Endothelial cell of umbilical vein (primary cell): Measurements from ENCODE around the gene C13orf46. TPM values are rescaled to one million over a fixed set of nuclear protein-coding genes. Genes with fewer than 3 reads are reported as not detected.

ENCODE experiments used
- Bru-seq: library from RNA; stranded (reverse); fragments of 400-500 nt; gene quantifications from one replicate; lab custom pipeline; 2021; lab: Mats Ljungman, UMichigan
- BruChase-seq, 2 experiments: library from RNA; stranded (reverse); fragments of 400-500 nt; gene quantifications; one replicate each; lab custom pipeline; 2021; lab: Mats Ljungman, UMichigan
- BruUV-seq: library from RNA; stranded (reverse); fragments of 400-500 nt; replicated peaks from 2 replicates; lab custom pipeline; 2021; lab: Mats Ljungman, UMichigan
- CTCF ChIA-PET: fragments of 300-600, 350-600 bp; sonication (Branson Sonifier 250); formaldehyde crosslinking; loops from one replicate; lab custom pipeline; 2021; ENCODE audit warnings: antibody characterized with exemption, inconsistent platforms; lab: Charles Lee
- POLR2A ChIA-PET: fragments of 300-600, 350-600 bp; sonication (Branson Sonifier 250); formaldehyde crosslinking; loops from one replicate; lab custom pipeline; 2021; ENCODE audit warnings: antibody characterized with exemption, inconsistent platforms; lab: Charles Lee
- DNase-seq: peaks from one replicate; pipeline ENCODE4 v3.0.0-alpha.2; 2011; ENCODE audit warnings: low read depth, low spot score
- FAIRE-seq: peaks from 2 replicates; lab custom pipeline; 2011; peaks lifted over from hg19 to GRCh38; lab: Jason Lieb, UNC
- H2AFZ ChIP-seq: 2 replicates; pipeline ENCODE4 v1.6.0; 2012; ENCODE audit warnings: low read depth, low read length, control low read depth, inconsistent platforms
- H3K27ac ChIP-seq: 2 replicates; pipeline ENCODE4 v1.5.1; 2011; ENCODE audit warnings: low read depth, mild to moderate bottlenecking, control low read depth, low read length, moderate library complexity; ENCODE audit not compliant: insufficient read depth
- H3K27me3 ChIP-seq, 2 experiments: 2 replicates each; pipeline versions ENCODE4 v1.6.0 to v1.6.1; 2011; ENCODE audit warnings: low read length in 2 of 2, mixed read lengths in 1 of 2; ENCODE audit not compliant: control insufficient read depth in 2 of 2, insufficient read depth in 2 of 2
- H3K36me3 ChIP-seq, 2 experiments: 2 replicates in 1 of 2; 3 replicates in 1 of 2; pipeline ENCODE4 v1.5.1; 2011; ENCODE audit warnings: low read length in 2 of 2, mild to moderate bottlenecking in 1 of 2, moderate library complexity in 1 of 2; ENCODE audit not compliant: control insufficient read depth in 2 of 2, insufficient read depth in 2 of 2; ENCODE audit errors: extremely low read depth in 1 of 2
- H3K4me1 ChIP-seq: 3 replicates; pipeline ENCODE4 v1.5.1; 2011; ENCODE audit warnings: mild to moderate bottlenecking, low read length; ENCODE audit not compliant: control insufficient read depth, insufficient read depth; ENCODE audit errors: extremely low read depth
- H3K4me2 ChIP-seq: 2 replicates; pipeline ENCODE4 v1.6.1; 2011; ENCODE audit warnings: low read length, control low read depth, mixed read lengths; ENCODE audit not compliant: insufficient read depth
- H3K4me3 ChIP-seq, 3 experiments: fragments of 200-600 bp in 1 of 3; sonication (generic), shearing (Covaris generic) in 1 of 3; replicated peaks in 1 of 3; 2 replicates each; pipeline ENCODE4 v1.5.1; 2011 to 2016; ENCODE audit warnings: control low read depth in 3 of 3, low read length in 3 of 3, mild to moderate bottlenecking in 2 of 3, inconsistent platforms in 1 of 3, low read depth in 1 of 3, moderate library complexity in 1 of 3; ENCODE audit not compliant: insufficient read depth in 1 of 3
- H3K79me2 ChIP-seq: 2 replicates; pipeline ENCODE4 v1.6.0; 2012; ENCODE audit warnings: low read length, inconsistent platforms; ENCODE audit not compliant: control insufficient read depth, insufficient read depth
- H3K9ac ChIP-seq: replicated peaks from 2 replicates; pipeline ENCODE3; 2011; ENCODE audit warnings: low read length, control low read depth; ENCODE audit not compliant: insufficient read depth; ENCODE audit errors: extremely low read depth
- H3K9me1 ChIP-seq: replicated peaks from 3 replicates; pipeline ENCODE4 v1.6.0; 2011; ENCODE audit warnings: mild to moderate bottlenecking, low read length; ENCODE audit not compliant: control insufficient read depth, insufficient read depth; ENCODE audit errors: extremely low read depth
- H3K9me3 ChIP-seq: replicated peaks from 2 replicates; pipeline ENCODE4 v1.5.1; 2012; ENCODE audit warnings: low read length, inconsistent platforms; ENCODE audit not compliant: control insufficient read depth, insufficient read depth
- H4K20me1 ChIP-seq: replicated peaks from 2 replicates; pipeline ENCODE3; 2011; ENCODE audit warnings: mild to moderate bottlenecking, low read length; ENCODE audit not compliant: control insufficient read depth, insufficient read depth; ENCODE audit errors: extremely low read depth
- CTCF ChIP-seq, 2 donors: IDR thresholded peaks; 1 replicate in 1 of 2; 2 replicates in 1 of 2; pipeline ENCODE4 v1.5.1; 2011; ENCODE audit warnings: low read length in 2 of 2, mild to moderate bottlenecking in 2 of 2, moderate library complexity in 2 of 2, control low read depth in 1 of 2, inconsistent platforms in 1 of 2, low read depth in 1 of 2; ENCODE audit not compliant: insufficient read depth in 1 of 2; ENCODE audit errors: extremely low read depth in 1 of 2
- EZH2 ChIP-seq: IDR thresholded peaks from 2 replicates; pipeline ENCODE4 v1.6.1; 2012; ENCODE audit warnings: borderline replicate concordance, low read depth, mild to moderate bottlenecking, moderate library complexity, low read length, inconsistent platforms; ENCODE audit not compliant: severe bottlenecking
- FOS ChIP-seq: IDR thresholded peaks from 2 replicates; pipeline ENCODE4 v1.6.1; 2011; ENCODE audit warnings: mild to moderate bottlenecking, low read length, moderate library complexity, borderline replicate concordance; ENCODE audit not compliant: insufficient read depth
- GATA2 ChIP-seq: IDR thresholded peaks from 2 replicates; pipeline ENCODE4 v1.7.0; 2011; ENCODE audit warnings: low read depth, mild to moderate bottlenecking, moderate library complexity, mixed read lengths, low read length; ENCODE audit not compliant: insufficient read length, insufficient read depth
- JUN ChIP-seq: IDR thresholded peaks from 2 replicates; pipeline ENCODE4 v1.6.1; 2011; ENCODE audit warnings: borderline replicate concordance, low read depth; ENCODE audit not compliant: insufficient read length, insufficient read depth
- MAX ChIP-seq: IDR thresholded peaks from 2 replicates; pipeline ENCODE4 v1.6.1; 2011; ENCODE audit not compliant: insufficient read depth, insufficient read length
- MYC ChIP-seq: IDR thresholded peaks from one replicate; pipeline ENCODE4 v1.6.1; 2011; ENCODE audit warnings: mild to moderate bottlenecking, low read depth, low read length
- POLR2A ChIP-seq: IDR thresholded peaks from 2 replicates; pipeline ENCODE4 v1.6.1; 2012; ENCODE audit warnings: low read depth, mild to moderate bottlenecking, control low read depth, low read length
- POLR2AphosphoS5 ChIP-seq: IDR thresholded peaks from 2 replicates; pipeline ENCODE4 v1.6.1; 2012; ENCODE audit warnings: low read depth, mild to moderate bottlenecking, control low read depth, low read length, moderate library complexity; ENCODE audit not compliant: insufficient read depth
- dilution Hi-C: fragments of 300-500 bp; cut with MboI; formaldehyde crosslinking; loops from one replicate; pipeline ENCODE4 v1.15.0; 2019; ENCODE audit warnings: low sequenced_read_pairs; ENCODE audit not compliant: extremely low pct_ligation_motif_present
- intact Hi-C: fragments of 100-400 bp; cut with micrococcal nuclease; formaldehyde crosslinking; loops from one replicate; pipeline ENCODE4 v1.10.0; 2022
- long read RNA-seq: library from polyadenylated mRNA; stranded (forward); transcript quantifications from one replicate; pipeline ENCODE4 v2.0.0, GENCODE V29; 2021
- polyA minus RNA-seq, 3 experiments: library from RNA; depleted of rRNA, polyadenylated mRNA; stranded (reverse); fragments of >200 nt; gene quantifications; 1 replicate in 1 of 3; 2 replicates in 2 of 3; pipeline ENCODE4 v1.2.3, GENCODE V29; 2011
- polyA plus RNA-seq, 4 experiments: library from polyadenylated mRNA; depleted of rRNA in 3 of 4; stranded (reverse) in 3 of 4; unstranded in 1 of 4; fragments of >200 nt; gene quantifications; 2 replicates each; pipeline versions ENCODE4 v1.2.1 to v1.2.3, GENCODE V29; 2011 to 2012; ENCODE audit warnings: missing spikeins in 1 of 4
- total RNA-seq: library from RNA; stranded (reverse); gene quantifications from 2 replicates; pipeline ENCODE4 v1.2.3, GENCODE V29; 2021

C13orf46 gene
- total RNA-seq (1.7 and 1.9 TPM in 2 replicates), polyA plus RNA-seq (1.2 and 1.3 TPM in 2 replicates), polyA minus RNA-seq (2.0 and 2.2 TPM in 2 replicates), Bru-seq, nascent RNA (percentile 48 among the genes with signal in this experiment), BruChase-seq, experiment 1, labeled RNA remaining after a 6-hour chase (percentile 86 among the genes with signal in this experiment), BruChase-seq, experiment 2, labeled RNA remaining after a 2-hour chase (percentile 57 among the genes with signal in this experiment)
- polyA plus RNA-seq (2011; cell fraction: cytosol; rRNA removed) = 0.30 and 0.37 TPM in 2 replicates
- 6.3 and 7.7 TPM in 2 replicates for polyA plus RNA-seq (2011; cell fraction: nucleus; rRNA removed)
- 0.52 and 0.86 TPM in 2 replicates for polyA plus RNA-seq (2012)
- 0.41 TPM for polyA minus RNA-seq (2011; cell fraction: cytosol; rRNA and poly(A)+ RNA removed)
- polyA minus RNA-seq (2011; cell fraction: nucleus; rRNA and poly(A)+ RNA removed) = 4.6 and 7.2 TPM in 2 replicates
- long read RNA-seq = 0 reads

- H3K27ac ChIP-seq = no peak within 1 kb of the TSS
- H3K4me1 ChIP-seq = no peaks in the 10 kb centered on the region
- peaks cover 0 to 25% of the 10 kb centered on the region in 2 experiments for H3K36me3 ChIP-seq
- no peak for FAIRE-seq
- TF ChIP-seq JUN (no peak), MYC (no peak), CTCF (IDR thresholded peaks at IDR 0.05; ENCODE audit: extremely low read depth in 1 of 2, insufficient read depth in 1 of 2, low read depth in 1 of 2, low read length in 2 of 2) (no peak), POLR2AphosphoS5 (no peak), POLR2A (no peak), MAX (no peak), GATA2 (no peak), FOS (no peak), EZH2 (no peak)
- no TSS peak for BruUV-seq
- ChIA-PET CTCF (no interaction called here), POLR2A (no interaction called here)
- H3K4me2 ChIP-seq = no peak within 1 kb of the TSS
- no peaks in the 10 kb centered on the region for H3K9me1 ChIP-seq
- intact Hi-C loops = no loop called here
- H3K79me2 ChIP-seq = no peaks in the 10 kb centered on the region
- dilution Hi-C loops = no loop called here
- no peak within 1 kb of the TSS for H3K9ac ChIP-seq
- no peak within 1 kb of the TSS for H2AFZ ChIP-seq
- no peaks in the 10 kb centered on the region for H3K9me3 ChIP-seq
- H3K27me3 ChIP-seq = no peaks in the 10 kb centered on the region
- no peak within 1 kb of the TSS for H3K4me3 ChIP-seq
- DNase-seq = no peak
- H4K20me1 ChIP-seq = no peaks in the 10 kb centered on the region
These were observed at the start of gene C13orf46 for GRCh38 chr13:113973218-113974164. Gene C13orf46 (minus strand): TSS chr13:113974076. CDS start chr13:113973997, 79 bp downstream.
